B cell (primary cell): Measurements from ENCODE around the gene RPP14. TPM values are rescaled to one million over a fixed set of nuclear protein-coding genes. Genes with fewer than 3 reads are reported as not detected.

Experiments used
- ATAC-seq: fragments of 200-7000 bp; cut with Tn5 transposase; one replicate; pipeline ENCODE4 v1.10.0; 2021; ENCODE audit warnings: low read depth, mild to moderate bottlenecking, moderate number of reproducible peaks, moderate library complexity
- CTCF ChIA-PET: fragments of 350-600 bp; sonication (Branson Sonifier 250); formaldehyde crosslinking; loops from one replicate; lab custom pipeline; 2021; ENCODE audit warnings: antibody characterized with exemption, inconsistent platforms; lab: Charles Lee
- POLR2A ChIA-PET: fragments of 350-600 bp; sonication (Branson Sonifier 250); formaldehyde crosslinking; loops from one replicate; lab custom pipeline; 2021; ENCODE audit warnings: antibody characterized with exemption; lab: Charles Lee
- DNase-seq: peaks from one replicate; pipeline ENCODE4 v3.0.0; 2013
- H2AFZ ChIP-seq: 2 replicates; pipeline ENCODE4 v1.6.1; 2012; ENCODE audit warnings: mild to moderate bottlenecking, low read depth, low read length; ENCODE audit not compliant: insufficient read depth, poor library complexity, severe bottlenecking
- H3K27ac ChIP-seq, 2 donors: 1 replicate in 1 of 2; 2 replicates in 1 of 2; pipeline ENCODE4 v1.5.1; 2012 to 2013; ENCODE audit warnings: low read length in 2 of 2, mild to moderate bottlenecking in 2 of 2, moderate library complexity in 1 of 2
- H3K27me3 ChIP-seq, 4 experiments: fragments of 200-600 bp in 1 of 4; sonication (generic) in 1 of 4; replicated peaks in 1 of 4; 1 replicate in 2 of 4; 2 replicates in 2 of 4; pipeline versions ENCODE4 v1.6.1 to v1.7.0; 2013 to 2016; ENCODE audit warnings: low read length in 3 of 4, mild to moderate bottlenecking in 2 of 4, mixed read lengths in 1 of 4, moderate library complexity in 1 of 4; ENCODE audit not compliant: insufficient read depth in 4 of 4, control insufficient read depth in 3 of 4; ENCODE audit errors: control extremely low read depth in 1 of 4
- H3K36me3 ChIP-seq, 2 experiments: replicated peaks in 1 of 2; 1 replicate in 1 of 2; 2 replicates in 1 of 2; pipeline versions ENCODE4 v1.6.1 to v1.7.1; 2013; ENCODE audit warnings: low read length in 1 of 2; ENCODE audit not compliant: insufficient read depth in 2 of 2, control insufficient read depth in 1 of 2; ENCODE audit errors: control extremely low read depth in 1 of 2, extremely low read depth in 1 of 2
- H3K4me1 ChIP-seq, 2 donors: fragments of 200-600 bp in 1 of 2; sonication (generic) in 1 of 2; 1 replicate in 1 of 2; 2 replicates in 1 of 2; pipeline versions ENCODE4 v1.5.1 to v1.6.1; 2013 to 2017; ENCODE audit warnings: low read length in 2 of 2; ENCODE audit not compliant: control insufficient read depth in 2 of 2, insufficient read depth in 2 of 2
- H3K4me2 ChIP-seq: replicated peaks from 2 replicates; pipeline ENCODE3; 2012; ENCODE audit warnings: mild to moderate bottlenecking, low read depth, low read length; ENCODE audit not compliant: poor library complexity, severe bottlenecking
- H3K4me3 ChIP-seq, 5 experiments: fragments of 200-600 bp in 1 of 5; sonication (generic) in 1 of 5; 1 replicate in 3 of 5; 2 replicates in 2 of 5; pipeline versions ENCODE4 v1.5.1 to v1.7.0; 2011 to 2016; ENCODE audit warnings: low read length in 4 of 5, mild to moderate bottlenecking in 4 of 5, low read depth in 2 of 5, control low read depth in 1 of 5, moderate library complexity in 1 of 5; ENCODE audit not compliant: insufficient read depth in 1 of 5; ENCODE audit errors: control extremely low read depth in 1 of 5, extremely low read depth in 1 of 5
- H3K79me2 ChIP-seq: fragments of 200-600 bp; sonication (generic); one replicate; pipeline ENCODE4 v1.6.0; 2016; ENCODE audit warnings: low read length; ENCODE audit not compliant: control insufficient read depth, insufficient read depth
- H3K9ac ChIP-seq: fragments of 200-600 bp; sonication (generic); 2 replicates; pipeline ENCODE4 v1.6.1; 2017; ENCODE audit warnings: mild to moderate bottlenecking, low read length, moderate library complexity
- H3K9me3 ChIP-seq, 3 donors: one replicate each; pipeline versions ENCODE4 v1.6.1 to v1.7.1; 2013; ENCODE audit warnings: low read length in 2 of 3; ENCODE audit not compliant: control insufficient read depth in 2 of 3, insufficient read depth in 1 of 3; ENCODE audit errors: control extremely low read depth in 1 of 3
- H4K20me1 ChIP-seq: 2 replicates; pipeline ENCODE4 v1.6.0; 2012; ENCODE audit warnings: mild to moderate bottlenecking, low read length; ENCODE audit not compliant: insufficient read depth, control insufficient read depth, poor library complexity, severe bottlenecking
- H3K27ac Mint-ChIP-seq: one replicate; pipeline ENCODE4 v1.8.0; 2021; ENCODE audit warnings: mixed read lengths
- H3K27me3 Mint-ChIP-seq: one replicate; pipeline ENCODE4 v1.8.0; 2021; ENCODE audit warnings: mixed read lengths
- H3K4me1 Mint-ChIP-seq: one replicate; pipeline ENCODE4 v1.8.0; 2021; ENCODE audit warnings: mixed read lengths
- H3K4me3 Mint-ChIP-seq: one replicate; pipeline ENCODE4 v1.8.0; 2021; ENCODE audit warnings: mixed read lengths
- H3K9me3 Mint-ChIP-seq: one replicate; pipeline ENCODE4 v1.8.0; 2022; ENCODE audit warnings: mixed read lengths; ENCODE audit not compliant: insufficient read depth
- EZH2 ChIP-seq: IDR thresholded peaks from 2 replicates; pipeline ENCODE4 v1.6.1; 2012; ENCODE audit warnings: borderline replicate concordance, low read depth, mild to moderate bottlenecking, moderate library complexity, low read length; ENCODE audit not compliant: insufficient read depth, poor library complexity, severe bottlenecking
- WGBS: methylation state at CpG from one replicate; pipeline ENCODE4 v1.1.5; 2013; ENCODE audit warnings: missing lambda C conversion rate; ENCODE audit not compliant: insufficient coverage; 5-methylcytosine and 5-hydroxymethylcytosine counted together
- intact Hi-C: fragments of 100-400 bp; cut with micrococcal nuclease; formaldehyde crosslinking; loops from one replicate; pipeline ENCODE4 v1.10.0; 2022
- polyA plus RNA-seq: library from polyadenylated mRNA; depleted of rRNA; stranded (reverse); fragments of >200 nt; gene quantifications from 2 replicates; pipeline ENCODE4 v1.2.3, GENCODE V29; 2012
- total RNA-seq, 2 donors: library from RNA; stranded (reverse); fragments of 120-200 nt in 1 of 2; gene quantifications; 1 replicate in 1 of 2; 2 replicates in 1 of 2; pipeline versions ENCODE4 v1.2.3 to v1.2.4, GENCODE V29; 2013 to 2022
- TF ChIP-seq, protein P1 (sequence below): fragments of 200-600 bp; IDR thresholded peaks from one replicate; pipeline ENCODE4 v1.8.0; 2022; ENCODE audit warnings: antibody characterized with exemption, mild to moderate bottlenecking

Gene RPP14
- total and polyA plus RNA-seq, 2 donors (not counting 1 experiment from before 2014, with no cell fraction given): 4.7 to 17.9 TPM

DNA sequence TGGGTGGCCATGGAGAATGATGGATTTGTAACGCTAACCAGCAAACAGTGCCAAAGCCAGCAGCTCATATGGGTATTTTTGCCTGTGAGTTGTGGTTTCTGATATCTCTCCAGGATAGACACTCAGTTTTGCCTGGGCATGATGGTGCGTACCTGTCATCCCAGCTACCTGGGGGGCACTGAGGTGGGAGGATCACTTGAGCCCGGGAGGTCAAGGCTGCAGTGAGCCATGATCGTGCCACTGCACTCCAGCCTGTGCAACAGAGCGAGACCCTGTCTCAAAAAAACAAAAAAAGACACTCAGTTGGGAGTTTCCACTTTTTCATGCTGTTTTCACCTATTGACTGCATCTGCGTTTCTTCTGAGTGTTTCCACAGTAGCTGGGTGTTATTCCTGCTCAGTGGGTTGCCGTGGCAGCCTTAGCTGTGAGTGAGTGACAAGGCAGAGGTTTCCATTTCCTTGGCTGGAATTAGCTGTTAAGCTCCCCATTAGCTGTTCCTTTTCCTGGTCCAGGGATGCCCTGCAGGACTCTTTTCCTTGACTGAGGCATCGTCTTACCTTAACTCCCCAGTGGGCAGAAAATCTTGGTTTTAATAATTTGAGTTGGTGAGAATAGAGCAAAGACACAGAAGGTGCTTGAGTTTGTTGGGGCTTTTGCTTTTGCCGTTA lies 14.2 kb upstream of the RPP14 start:
- H3K27me3 ChIP-seq: no peaks in the 10 kb centered on the region
- ATAC-seq (no peak), DNase-seq (no peak)
- Mint-ChIP-seq H3K27me3 (no peaks in the 10 kb centered on the region), H3K9me3 (no peaks in the 10 kb centered on the region), H3K4me1 (no peaks in the 10 kb centered on the region), H3K4me3 (no peak overlapping the region), H3K27ac (peak overlapping the region; percentile 70)
- H3K4me2 ChIP-seq: no peak overlapping the region
- H2AFZ ChIP-seq: no peak overlapping the region
- no peak overlapping the region for H3K9ac ChIP-seq
- TF ChIP-seq EZH2: no peak
- TF ChIP-seq, protein P1, sequence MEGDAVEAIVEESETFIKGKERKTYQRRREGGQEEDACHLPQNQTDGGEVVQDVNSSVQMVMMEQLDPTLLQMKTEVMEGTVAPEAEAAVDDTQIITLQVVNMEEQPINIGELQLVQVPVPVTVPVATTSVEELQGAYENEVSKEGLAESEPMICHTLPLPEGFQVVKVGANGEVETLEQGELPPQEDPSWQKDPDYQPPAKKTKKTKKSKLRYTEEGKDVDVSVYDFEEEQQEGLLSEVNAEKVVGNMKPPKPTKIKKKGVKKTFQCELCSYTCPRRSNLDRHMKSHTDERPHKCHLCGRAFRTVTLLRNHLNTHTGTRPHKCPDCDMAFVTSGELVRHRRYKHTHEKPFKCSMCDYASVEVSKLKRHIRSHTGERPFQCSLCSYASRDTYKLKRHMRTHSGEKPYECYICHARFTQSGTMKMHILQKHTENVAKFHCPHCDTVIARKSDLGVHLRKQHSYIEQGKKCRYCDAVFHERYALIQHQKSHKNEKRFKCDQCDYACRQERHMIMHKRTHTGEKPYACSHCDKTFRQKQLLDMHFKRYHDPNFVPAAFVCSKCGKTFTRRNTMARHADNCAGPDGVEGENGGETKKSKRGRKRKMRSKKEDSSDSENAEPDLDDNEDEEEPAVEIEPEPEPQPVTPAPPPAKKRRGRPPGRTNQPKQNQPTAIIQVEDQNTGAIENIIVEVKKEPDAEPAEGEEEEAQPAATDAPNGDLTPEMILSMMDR: no peak
- intact Hi-C loops: no loop called here
- H3K79me2 ChIP-seq: no peaks in the 10 kb centered on the region
- peaks cover 0 to 18% of the 10 kb centered on the region in 2 experiments for H3K36me3 ChIP-seq
- ChIA-PET CTCF (interaction anchor here (1.5 to 13.5 kb wide), 2 partner anchors 53 to 108 kb away, joined by 3 to 334 read pairs; no protein-coding TSS in a partner anchor), POLR2A (no interaction called here)
- H3K4me3 ChIP-seq: no peak overlapping the region
- no peaks in the 10 kb centered on the region for H3K4me1 ChIP-seq
- peaks cover 0 to 3% (median 0%) of the 10 kb centered on the region in 3 donors for H3K9me3 ChIP-seq
- 80% methylated on average over 8 of the region's 9 CpGs for WGBS
- H4K20me1 ChIP-seq: no peaks in the 10 kb centered on the region
- H3K27ac ChIP-seq: no peak overlapping the region

DNA sequence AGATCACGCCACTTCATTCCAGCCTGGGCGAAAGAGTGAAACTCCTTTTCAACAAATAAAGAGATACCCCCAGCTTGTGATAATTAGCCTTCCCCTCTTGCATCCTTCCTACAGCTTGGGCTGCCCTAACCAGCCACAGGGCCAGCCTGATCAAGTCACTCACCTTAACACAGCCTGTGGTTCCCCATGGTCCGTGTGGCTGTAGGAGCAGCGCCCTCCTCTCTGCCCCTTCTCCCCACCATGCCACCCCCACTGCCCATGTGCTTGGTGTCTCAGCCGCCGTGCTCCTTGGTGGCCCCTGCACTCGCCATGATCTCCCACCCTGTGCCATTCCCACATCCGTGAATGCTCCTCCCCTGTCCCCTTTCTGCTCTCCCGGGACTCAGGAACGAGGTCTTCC lies 13.2 kb upstream of the RPP14 start:
- no peaks in the 10 kb centered on the region for H3K4me1 ChIP-seq
- no peak for ATAC-seq
- Mint-ChIP-seq H3K27ac (no peak overlapping the region), H3K27me3 (no peaks in the 10 kb centered on the region), H3K9me3 (no peaks in the 10 kb centered on the region), H3K4me1 (no peaks in the 10 kb centered on the region), H3K4me3 (no peak overlapping the region)
- H3K27me3 ChIP-seq: no peaks in the 10 kb centered on the region
- TF ChIP-seq EZH2: no peak
- TF ChIP-seq, protein P1: no peak
- no peaks in the 10 kb centered on the region for H3K79me2 ChIP-seq
- 98% methylated on average over 10 of the region's 10 CpGs for WGBS
- peaks cover 0 to 7% of the 10 kb centered on the region in 2 experiments for H3K36me3 ChIP-seq
- H2AFZ ChIP-seq: no peak overlapping the region
- intact Hi-C loops: no loop called here
- H3K9ac ChIP-seq: no peak overlapping the region
- no peak overlapping the region for H3K4me2 ChIP-seq
- peaks cover 0 to 3% (median 0%) of the 10 kb centered on the region in 3 donors for H3K9me3 ChIP-seq
- ChIA-PET POLR2A (no interaction called here), CTCF (interaction anchor here (0.5 to 13.5 kb wide), 4 partner anchors 13 to 158 kb away, joined by 3 to 334 read pairs (median 3); partner anchors contain the start of genes HTD2 and RPP14)
- no peak overlapping the region for H3K4me3 ChIP-seq
- H4K20me1 ChIP-seq: no peaks in the 10 kb centered on the region
- DNase-seq: no peak
- no peak overlapping the region for H3K27ac ChIP-seq
